HG02970 (cell line): ENCODE measurements around the gene TWIST2.

Experiments
- ATAC-seq: cut with Tn5 transposase; IDR thresholded peaks from one replicate; pipeline ENCODE4 v1.9.1; 2021; ENCODE audit warnings: mild to moderate bottlenecking, moderate library complexity, moderate number of reproducible peaks; ENCODE audit not compliant: unreplicated experiment, low FRiP score

Gene TWIST2

DNA sequence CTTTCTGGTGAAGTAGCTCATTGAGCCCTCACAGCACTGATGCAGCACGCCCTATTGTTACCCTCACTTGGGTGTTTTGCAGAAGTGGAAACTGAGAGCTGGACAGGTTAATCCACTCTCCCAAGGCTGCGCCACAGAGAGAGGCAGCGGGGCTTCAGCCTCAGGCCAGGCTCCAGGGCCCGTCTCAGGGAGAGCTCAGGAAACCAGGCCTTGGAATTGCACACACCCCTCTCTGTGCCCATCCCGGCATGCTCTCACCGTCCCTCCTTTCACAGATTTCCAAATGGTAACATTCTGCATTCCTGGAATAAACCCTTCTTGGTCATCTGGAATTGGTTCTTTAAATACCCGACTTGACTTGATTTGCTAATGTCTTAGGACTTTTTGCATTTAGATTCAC lies 51.5 kb downstream of the TWIST2 start:
- ATAC-seq, result no peak

DNA sequence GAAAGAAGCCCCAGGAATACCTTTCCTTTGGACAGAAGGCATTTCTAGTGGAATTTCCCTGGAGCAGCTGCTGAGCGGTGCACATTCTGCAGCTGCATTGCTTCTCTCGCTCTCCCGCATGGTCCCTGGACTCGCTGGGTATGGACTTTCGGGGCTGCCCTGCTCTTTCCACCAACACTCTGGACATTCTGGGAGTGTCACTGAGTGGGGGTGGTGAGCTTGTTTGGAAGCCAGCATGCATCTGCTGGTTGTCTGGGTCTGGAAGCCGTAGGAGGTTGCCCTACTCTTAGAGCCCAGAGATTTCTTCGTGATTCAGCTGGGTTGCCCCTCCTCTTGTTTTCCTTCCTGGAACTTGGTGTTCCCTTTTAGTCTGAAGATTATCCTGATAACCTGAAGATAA lies 52.6 kb downstream of the TWIST2 start:
- no peak for ATAC-seq

DNA sequence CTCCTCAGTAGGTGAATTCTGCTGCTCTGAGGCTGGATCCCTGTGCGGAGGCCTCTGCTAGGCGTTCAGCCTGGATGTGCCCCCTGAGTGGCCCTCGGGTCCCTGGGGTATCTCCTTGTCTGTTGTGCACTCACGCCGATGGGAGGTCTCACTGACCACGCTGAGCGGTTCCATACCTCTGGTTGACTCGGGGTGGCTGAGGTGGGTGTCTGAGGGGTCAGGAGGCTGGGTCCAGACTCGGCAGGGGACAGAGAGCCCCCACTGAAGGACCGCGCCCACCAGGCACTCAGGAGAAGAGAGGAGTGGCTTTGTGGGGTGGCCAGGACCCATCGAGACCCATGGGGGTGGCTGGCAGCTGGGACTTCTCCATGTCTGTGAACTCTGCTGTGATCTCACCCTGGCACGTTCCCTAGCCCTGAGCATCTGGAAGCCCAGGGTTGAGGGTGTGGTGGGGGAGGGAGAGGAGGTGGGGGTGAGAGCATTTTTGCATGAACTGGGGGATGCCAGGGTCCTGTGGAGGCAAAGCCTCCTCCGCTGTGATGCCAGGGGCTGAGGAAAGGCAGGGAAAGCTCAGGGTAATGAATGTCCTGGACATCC lies 53.7 kb downstream of the TWIST2 start:
- ATAC-seq, result no peak

DNA sequence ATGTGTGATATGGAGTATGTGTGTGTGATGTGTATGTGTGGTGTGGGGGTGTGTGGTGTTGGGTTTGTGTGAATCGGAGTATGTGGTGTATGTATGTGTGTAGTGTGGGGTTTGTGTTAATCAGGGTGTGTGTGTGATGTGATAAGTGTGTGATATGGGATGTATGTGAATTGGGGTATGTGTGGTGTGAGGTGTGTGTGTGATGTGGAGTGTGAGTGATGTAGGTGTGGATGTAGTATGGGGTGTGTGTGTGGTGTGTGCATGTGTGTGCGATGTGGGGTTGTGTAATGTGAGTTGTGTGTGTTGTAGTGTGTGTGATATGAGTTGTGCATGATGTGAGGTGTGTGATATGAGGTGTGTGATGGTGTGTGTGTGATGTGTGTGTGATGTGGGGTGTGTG lies 54.4 kb downstream of the TWIST2 start:
- ATAC-seq, result no peak

DNA sequence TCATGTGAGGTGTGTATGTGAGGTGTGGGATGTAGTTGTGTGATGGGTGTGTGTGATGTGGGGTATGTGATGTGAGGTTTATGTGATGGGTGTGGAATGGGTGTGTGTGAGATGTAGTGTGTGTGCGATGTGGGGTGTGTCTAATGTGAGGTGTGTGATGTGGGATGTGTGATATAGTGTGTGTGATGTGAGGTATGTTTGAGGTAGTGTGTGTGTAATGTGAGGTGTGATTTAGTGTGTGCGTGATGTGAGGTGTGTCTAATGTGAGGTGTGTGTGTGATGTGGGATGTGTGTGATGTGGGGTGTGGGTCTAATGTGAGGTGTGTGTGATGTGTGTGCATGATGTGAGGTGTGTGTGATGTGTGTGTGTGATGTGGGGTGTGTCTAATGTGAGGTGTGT lies 55.3 kb downstream of the TWIST2 start:
- no peak for ATAC-seq

DNA sequence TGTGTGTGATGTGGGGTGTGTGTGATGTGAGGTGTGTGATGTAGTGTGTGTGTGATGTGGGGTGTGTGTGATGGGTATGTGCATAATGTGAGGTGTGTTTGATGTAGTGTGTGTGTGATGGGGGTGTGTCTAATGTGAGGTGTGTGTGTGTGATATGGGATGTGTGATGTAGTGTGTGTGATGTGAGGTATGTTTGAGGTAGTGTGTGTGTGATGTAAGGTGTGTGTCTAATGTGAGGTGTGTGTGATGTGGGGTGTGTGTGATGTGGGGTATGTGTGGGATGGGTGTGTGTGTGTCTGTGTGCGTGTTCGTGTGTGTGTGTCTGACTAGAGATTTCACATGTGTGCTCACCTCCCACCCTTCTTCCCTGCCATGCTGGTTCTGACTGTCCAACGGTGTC lies 56.3 kb downstream of the TWIST2 start:
- no peak for ATAC-seq

DNA sequence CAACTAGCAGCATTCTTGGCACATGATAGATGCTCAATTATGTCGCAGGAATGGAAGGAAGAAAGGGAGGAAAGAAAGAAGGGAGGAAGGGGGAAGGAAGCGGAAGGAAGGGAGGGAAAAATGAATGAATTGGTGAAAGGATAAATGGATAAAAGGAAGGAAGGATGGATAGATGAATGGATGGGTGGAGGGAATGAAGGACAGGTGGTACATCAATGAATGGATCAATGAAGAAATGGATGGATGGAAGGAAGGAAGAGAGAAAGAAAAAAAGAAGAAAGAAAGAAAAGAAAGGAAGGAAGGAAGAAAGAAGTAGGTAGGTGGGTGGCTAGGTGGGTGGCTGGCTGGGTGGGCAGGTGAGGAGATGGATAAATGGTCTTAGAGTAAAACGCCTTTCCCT lies 56.8 kb downstream of the TWIST2 start:
- no peak for ATAC-seq

DNA sequence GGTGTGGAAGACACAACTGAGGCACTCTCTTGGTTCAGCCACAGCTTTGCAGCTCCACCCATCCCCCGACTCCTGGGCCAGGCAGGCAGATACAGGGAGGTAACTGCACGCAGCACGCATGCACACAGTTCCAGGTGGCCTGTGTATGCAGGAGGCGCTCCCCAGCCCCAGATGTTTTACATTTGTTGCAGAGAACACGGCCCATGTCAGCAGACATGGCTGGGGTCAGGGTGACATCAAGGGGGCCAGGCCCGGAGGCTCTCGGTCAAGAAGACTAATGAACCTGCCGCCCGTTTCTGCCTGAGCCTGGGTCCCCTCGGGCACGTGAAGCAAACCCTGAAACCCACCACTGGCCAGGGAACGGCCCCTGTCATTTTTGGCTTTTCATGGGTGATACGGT lies 57.3 kb downstream of the TWIST2 start:
- no peak for ATAC-seq

DNA sequence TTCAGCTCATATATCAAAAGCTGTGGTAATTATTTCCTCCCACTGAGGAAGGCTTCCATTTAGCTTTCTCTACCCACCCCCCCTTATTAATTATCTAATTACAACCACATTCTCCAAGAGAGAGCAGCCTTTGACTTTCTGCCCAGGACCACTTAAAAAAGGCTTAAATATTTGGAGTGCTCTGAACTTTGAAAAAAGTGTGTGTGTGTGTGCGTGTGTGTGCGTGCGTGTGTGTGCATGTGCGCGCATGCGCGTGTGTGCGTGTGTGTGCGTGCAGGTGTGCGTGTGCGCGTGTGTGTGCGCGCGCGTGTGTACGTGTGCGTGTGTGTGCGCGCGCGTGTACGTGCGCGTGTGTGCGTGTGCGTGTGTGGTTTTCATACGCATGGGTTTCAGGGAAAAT lies 57.8 kb downstream of the TWIST2 start:
- ATAC-seq, result no peak

DNA sequence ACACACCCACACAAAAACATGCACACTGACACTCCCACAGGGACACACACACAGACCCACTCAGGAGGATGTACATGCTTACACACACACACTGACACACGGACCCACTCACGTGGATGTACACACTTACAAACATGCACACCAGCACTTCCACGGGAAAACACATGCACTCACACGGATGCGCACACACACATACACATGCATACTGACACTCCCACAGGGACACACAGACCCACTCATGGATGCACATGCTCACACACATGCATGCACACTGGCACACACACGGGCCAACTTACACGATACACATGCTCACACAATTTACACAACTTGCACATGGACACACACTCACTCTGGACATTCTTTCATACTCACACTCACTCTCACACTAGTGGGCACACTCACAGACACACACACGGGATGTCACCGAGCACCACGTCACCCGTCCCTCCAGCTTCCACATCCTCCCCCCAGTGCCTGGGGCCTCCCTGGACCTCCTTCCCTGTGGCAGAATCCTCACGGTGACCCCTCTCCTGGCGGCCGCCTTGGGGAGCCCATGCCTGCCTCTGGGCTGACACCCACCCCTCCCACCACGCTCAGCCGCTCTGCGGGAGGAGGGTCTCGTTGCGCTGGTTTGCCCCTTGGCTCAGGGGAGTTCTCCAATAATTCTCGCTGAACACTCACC lies 58.5 kb downstream of the TWIST2 start:
- ATAC-seq, result no peak

DNA sequence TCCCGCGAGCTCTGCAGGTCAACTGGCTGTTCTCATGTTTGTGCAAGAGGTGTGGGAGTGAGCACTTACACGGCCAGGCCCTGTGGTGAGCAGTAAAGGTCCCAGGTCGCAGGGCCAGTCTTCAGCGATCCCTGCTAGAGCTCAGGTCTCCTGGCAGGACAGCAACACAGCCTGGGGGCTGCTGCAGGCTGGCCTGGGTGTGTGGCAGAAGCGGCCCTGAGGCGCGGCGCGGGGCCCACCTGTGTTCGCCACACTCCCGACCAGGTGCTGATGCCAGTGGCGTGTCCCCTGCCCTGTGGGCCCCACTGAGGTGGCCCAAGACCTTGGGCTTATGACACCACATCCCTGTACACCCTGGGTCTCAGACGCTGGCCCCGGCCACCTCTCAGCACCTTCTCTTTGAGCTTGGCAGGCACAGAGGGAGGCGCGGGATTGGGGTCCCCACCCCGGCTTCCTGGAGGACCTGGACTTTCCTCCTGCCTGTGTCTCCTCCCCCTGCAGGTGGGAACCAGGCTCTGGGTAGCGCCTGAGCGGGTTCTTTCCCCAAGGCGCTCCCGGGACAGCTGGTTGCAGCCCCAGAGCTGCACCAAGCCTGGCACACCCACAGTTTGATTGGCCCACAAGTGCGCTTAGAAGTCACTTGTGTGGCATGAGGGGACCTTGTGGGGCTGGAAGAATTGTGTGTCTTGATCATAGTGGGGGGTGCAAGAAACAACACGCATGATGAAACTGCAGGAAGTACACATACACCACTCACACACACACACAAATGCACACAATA lies 59.2 kb downstream of the TWIST2 start:
- no peak for ATAC-seq

DNA sequence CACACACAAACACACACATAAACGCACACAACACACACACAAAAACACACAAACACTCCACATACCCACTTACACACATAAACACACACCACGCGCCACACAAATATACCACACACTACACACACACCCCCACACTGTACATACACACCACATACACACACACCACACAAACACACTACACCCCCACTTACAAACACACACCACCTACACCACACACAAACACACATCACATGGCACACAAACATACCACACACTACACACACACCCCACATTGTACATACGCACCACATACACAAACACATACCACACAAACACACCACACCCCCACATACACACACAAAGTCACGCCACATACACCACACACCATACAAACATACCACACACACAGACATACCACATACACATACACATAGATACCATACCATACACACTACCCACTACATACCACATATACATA lies 59.9 kb downstream of the TWIST2 start:
- ATAC-seq, result no peak

DNA sequence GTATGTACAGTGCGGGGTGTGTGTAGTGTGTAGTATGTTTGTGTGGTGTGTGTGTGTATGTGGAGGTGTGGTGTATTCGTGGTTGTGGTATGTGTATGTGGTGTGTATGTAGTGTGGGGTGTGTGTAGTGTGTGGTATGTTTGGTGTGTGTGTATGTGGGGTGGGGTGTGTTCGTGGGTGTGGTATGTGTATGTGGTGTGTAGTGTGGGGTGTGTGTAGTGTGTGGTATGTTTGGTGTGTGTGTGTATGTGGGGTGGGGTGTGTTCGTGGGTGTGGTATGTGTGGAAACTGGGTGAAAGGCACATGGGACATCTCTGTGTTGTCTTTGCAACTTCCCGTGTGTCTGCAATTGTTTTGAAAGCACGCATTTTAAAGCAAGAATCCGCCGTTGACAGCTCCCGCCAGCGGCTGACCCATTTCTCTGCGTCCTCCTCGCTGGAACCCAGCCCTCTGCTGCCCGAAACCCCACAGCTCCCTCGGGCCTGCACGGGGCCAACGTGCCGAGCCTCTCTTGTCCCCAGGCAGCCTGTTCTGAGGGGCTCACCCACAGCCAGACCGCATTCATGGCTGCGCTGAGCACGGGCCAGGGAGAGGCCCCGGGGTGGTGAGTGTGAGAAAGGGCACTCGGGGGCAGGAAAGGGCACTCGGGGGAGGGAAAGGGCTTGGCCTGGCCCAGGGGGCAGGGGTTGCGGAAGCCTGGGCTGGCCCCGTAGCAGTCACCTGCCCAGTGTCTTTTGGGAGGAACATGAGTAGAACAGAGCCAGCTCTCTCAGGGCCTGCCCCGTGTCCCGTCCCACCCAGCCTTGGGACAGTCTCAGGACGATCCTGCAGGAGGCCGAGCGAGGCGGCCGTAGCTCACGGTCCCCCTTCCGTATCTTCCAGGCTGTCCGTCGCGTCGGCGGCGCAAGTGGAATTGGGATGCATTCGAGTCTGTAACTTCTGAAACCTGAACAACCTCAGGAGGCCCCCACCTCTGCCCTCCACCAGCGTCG lies 61.4 kb downstream of the TWIST2 start:
- no peak for ATAC-seq

DNA sequence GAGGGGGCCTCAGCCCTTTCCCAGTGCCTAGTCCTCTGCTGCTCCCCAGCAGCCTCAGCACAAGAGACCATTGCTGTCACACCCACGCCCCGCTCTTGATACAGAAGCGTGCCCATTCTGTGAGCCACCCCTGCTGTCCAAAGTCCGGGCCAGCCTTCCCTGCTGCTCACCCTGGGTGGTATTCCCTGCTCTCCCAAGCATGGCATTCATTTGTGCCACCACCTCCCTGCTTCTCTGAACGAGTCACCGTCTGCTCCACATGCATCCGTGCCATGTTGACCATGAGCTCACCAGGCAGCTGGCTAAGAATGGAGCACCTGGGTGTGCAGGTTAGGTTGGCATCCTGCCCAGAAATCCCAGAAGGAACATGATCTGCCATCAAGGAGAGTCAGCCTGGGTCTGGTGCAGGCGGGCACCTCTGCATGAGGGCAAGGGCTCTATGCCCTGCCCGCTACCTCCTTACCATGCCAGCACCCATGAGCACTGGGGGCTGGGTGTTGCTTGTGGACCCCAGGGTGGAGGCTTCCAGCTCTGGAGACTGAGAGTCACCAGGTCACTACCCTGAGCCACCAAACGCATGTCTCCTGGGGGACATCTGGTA lies 63.0 kb downstream of the TWIST2 start:
- ATAC-seq, result no peak

DNA sequence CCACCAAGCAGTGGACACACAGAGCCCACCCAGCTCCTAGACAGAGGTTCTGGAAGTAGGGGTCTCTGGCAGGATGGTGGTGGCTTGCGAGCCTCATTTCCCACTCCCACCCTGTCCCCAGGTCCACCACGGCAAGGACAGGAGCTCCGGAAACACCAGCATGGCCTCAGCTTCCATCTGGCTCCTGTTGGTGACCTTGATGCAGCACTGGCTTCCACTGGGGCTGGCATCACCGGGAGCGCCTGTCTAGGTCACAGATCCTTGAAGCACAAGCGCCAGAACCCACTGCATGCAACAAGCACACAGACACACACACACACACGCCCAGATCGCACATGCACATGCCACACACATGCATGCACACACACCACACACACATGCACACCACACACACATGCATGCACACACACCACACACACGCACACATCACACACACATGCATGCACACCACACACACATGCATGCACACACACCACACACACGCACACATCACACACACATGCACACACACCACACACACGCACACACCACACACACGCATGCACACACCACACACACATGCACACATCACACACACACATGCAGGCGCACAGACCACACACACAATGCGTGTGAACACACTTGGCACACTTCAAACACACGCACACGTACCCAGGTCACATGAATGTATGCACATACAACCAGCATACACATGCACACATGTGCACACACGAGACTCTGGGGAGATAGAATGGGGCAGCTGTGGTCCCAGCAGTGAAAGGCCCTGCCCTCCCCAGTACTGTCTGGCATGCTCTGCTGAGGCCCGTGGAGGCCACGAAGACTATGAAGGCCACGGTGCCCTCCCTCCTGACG lies 63.7 kb downstream of the TWIST2 start:
- no peak for ATAC-seq

DNA sequence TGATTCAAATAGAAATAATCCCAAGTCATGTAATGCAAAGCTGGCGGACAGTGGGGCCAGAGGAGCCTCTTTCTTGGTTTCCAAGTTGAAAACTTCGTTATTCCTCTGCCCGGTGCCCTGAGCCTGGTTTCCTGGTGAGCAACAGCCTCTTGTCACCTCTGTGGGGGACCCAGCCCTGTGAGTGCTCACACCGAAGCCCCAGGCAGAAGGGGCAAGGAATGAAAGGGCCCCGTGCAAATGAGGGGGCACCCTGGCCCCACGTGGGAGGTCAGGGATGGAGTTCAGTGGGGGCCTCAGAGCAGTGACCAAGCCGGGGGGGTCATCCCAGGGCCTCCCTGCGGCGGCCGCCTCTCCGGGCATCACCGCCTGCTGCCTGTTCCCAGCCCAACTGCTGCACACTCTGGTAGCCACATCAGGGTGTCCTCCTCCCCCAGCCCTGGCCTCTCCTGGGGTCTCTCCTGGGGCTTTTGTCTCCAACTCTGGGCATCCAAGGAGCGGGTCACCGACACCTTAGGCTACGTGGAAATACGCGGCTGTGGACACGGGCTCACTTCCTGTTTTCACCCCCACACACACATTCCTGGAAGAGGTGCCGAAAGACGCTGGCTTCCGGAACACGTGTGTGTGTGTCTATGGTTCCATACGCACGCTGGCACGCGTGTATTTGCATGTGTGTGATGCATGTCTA lies 64.5 kb downstream of the TWIST2 start:
- ATAC-seq, result no peak

DNA sequence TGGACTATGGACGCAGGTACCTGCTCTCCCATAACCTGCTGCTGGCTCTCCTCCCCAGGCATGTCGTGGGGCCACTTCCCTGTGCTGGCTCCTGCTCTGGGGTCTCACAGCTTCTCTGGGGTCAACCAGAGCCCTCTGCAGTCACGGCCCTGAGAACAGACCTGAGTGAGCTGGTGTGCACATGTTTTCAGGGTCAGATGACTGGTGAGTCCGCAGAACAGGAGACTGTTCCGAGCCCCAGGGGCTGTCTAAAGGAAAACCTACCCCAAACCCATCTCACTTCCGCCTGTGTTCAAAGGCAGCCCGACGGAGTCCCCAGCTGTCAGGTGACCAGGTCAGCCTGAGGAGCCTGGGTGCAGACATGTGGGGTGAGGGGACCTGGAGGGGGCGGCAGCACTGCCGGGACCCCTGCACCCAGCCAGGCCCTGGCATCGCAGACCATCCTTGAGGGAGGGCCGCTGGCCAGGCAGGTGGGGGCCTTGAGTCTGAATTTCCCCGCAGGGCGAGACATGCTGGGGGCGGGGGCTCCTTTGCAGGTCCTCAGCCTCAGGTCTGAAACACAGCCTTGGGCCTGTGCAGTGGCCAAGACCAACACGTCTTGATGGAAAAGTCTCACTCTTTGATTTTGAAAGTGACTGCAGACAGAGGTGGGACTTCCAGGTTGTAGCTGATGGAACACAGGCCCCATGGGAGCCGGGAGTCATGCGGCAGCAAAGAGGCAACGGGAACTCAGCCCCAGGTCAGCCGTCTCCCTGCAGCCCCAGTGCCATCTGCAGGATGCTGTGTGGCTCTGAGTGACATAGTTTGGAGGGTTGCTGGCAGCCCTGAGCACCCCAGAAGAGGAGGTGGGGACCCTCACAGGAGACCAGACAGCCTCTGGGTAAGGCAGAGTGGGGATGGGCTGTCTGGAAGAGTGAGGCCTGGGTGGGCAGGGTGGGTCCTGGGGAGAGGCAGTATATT lies 65.3 kb downstream of the TWIST2 start:
- no peak for ATAC-seq
